Endometrium (tissue), 2 donors: Measurements from ENCODE around the gene TBC1D22A.

Experiments used
- FAIRE-seq: peaks from 2 replicates; lab custom pipeline; 2012; peaks lifted over from hg19 to GRCh38; lab: Jason Lieb, UNC
- donor health status: control.
- donor health status: control.

The TBC1D22A gene

GRCh38 chr22:46835693-46836092 lies 73.2 kb downstream of the TBC1D22A start:
- FAIRE-seq = no peak

GRCh38 chr22:46841522-46841921 lies 79.1 kb downstream of the TBC1D22A start:
- FAIRE-seq = no peak

GRCh38 chr22:46842606-46843005 lies 80.2 kb downstream of the TBC1D22A start:
- no peak for FAIRE-seq

- no peak for FAIRE-seq
Measured at GRCh38 chr22:46843821-46844255, 81.4 kb downstream of the TBC1D22A start.

GRCh38 chr22:46844606-46845210 lies 82.3 kb downstream of the TBC1D22A start:
- FAIRE-seq = no peak

- peak; percentile 80 for FAIRE-seq
Measured at GRCh38 chr22:46845296-46846149, 83.1 kb downstream of the TBC1D22A start.

DNA sequence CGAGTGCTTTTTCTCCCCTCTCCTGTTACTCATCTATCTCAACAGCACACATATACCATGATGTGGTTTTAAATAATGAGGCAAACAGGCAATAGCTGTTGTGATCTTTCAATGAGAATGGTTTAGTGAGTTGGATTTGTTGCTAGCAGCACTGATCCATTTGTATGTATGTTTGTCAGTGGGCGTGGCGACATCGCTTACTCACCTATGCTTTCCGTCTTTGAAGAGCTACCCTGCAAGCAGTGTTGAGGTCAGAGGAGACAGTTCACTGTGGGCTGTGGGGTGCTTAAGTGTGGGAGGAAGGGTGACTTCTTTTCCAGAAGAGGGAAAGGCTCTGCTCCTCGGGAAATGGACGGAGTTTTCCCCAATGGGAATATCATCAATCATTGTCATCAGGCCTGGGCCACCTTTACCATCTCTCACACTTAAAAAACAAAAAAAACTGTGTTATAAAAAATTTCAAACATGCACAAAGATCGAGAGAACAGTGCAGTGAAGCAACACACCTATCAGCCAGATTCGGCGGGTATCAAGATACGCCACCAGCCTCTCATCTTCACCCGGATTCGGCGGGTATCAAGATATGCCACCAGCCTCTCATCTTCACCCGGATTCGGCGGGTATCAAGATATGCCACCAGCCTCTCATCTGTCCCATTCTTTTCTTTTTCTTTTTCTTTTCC lies 83.8 kb downstream of the TBC1D22A start:
- no peak for FAIRE-seq

GRCh38 chr22:46846832-46847355 lies 84.4 kb downstream of the TBC1D22A start:
- no peak for FAIRE-seq

DNA sequence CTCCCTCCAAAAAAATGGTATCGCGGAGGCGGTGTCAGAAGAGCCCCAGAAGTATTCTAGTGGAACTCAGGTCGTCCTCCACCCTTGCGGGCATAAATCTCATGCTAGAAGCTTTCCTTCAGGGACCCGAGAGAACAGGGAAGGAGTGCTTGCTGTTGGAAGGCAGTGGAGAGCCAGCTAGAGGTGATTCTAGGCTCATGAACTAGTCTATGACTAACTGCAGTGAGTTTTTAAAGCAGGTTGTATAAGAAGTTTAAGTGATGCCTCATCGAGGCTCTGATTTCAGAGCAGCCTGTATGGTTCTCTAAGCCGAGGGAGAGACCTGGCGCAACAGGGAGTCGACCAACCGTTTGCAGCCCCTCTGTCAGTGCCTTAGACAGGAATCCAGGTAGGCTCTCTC lies 85.7 kb downstream of the TBC1D22A start:
- FAIRE-seq = no peak

DNA sequence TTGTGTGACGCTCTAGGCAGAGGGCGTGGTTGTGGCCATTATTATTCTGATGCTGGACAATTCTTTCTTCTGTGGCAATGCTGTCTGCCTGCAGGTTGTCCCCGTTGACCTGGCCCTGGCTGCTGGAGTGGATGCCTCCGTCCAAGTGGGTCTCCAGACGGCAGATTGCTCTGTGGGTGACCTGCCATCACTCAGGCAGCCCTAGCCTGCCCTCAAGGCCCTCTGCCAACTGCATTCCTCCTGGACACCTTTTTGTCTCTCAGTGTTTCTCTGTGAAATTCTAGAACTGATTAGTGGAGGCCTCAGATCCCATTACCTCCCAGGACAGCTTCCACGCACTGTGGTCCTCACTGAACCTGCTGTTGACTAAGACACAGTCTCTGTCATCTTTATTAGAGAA lies 86.7 kb downstream of the TBC1D22A start:
- FAIRE-seq = no peak

GRCh38 chr22:46849951-46850350 lies 87.5 kb downstream of the TBC1D22A start:
- no peak for FAIRE-seq

DNA sequence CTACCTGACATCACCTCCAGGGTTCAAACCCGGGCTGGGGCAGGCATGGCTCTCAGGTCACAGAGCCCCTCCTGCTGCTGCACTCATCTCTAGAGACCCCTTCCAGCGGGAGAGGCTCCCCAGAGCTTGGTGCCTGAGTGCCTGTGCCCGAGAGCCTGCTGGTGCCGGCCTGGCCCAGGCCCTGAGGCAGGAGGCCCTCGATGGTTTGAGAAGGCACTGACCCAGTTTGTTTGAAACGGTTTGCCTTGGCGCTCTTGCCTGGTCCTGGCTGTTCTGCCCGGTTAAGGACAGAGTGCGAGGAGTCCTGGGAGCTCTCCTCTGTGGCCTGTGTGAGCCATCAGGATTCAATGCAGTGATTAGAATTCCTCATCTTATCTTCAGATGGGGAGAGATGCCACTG lies 88.9 kb downstream of the TBC1D22A start:
- no peak for FAIRE-seq

DNA sequence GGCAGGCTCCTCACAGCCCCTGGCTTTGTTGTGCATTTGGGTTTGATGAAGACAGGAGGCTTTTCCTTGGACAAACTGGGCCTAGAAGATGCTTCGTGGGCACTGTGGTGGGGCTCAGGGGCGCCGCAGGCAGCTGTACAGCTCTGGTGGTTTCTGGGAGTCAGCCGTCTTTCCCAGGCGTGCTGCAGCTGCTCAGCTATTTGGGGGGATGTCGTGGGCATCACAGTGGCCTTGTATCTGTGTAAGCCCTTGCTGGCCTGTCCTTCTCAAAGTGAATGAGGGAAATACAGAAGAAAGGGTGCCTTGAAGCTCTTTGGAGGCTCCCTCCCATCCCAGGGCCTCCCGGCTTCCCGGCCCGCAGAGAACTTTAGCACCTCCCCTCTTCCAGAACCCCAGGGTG lies 89.5 kb downstream of the TBC1D22A start:
- no peak for FAIRE-seq

DNA sequence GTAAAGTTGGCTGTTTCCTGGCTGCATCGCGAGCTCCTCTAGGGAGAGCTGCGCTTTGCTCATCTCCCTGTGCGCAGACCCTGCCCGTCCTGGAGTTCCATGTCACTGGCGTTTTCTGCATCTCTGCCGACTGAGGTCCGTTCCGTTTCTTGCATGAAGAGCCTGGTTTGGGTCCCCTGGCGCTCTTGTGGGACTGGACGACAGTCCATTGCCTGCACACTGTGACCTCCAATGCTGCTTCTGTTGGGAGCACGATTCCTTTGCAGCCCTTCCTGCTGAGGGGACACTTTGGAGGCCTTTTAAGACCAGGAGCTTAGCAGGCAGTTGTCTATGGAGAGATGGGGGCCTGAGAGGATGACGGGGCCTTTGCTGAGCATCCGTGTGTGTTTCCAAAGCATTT lies 90.3 kb downstream of the TBC1D22A start:
- no peak for FAIRE-seq

DNA sequence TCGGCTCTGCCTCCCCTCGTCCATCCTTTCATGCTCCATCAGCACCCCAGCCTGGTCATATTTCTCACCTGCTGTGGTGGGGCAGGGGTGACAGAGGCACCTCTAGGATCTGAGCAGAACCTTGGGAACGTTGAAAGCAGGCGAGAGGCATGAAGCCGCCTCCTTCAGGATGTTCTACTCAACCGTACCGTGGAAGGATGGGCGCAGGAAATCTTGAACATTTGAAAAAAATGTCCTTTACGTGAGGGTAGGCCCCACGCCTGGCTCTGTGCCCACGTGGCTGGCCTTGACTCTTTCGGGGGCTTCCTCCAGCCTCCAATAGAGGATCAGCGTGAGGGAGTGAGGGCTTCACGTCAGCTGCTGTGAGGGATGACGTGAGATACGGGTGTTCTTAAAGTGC lies 90.7 kb downstream of the TBC1D22A start:
- no peak for FAIRE-seq

- no peak for FAIRE-seq
Measured at GRCh38 chr22:46854125-46854870, 91.8 kb downstream of the TBC1D22A start.

GRCh38 chr22:46855681-46856080 lies 93.2 kb downstream of the TBC1D22A start:
- no peak for FAIRE-seq

GRCh38 chr22:46856661-46857060 lies 94.2 kb downstream of the TBC1D22A start:
- no peak for FAIRE-seq

DNA sequence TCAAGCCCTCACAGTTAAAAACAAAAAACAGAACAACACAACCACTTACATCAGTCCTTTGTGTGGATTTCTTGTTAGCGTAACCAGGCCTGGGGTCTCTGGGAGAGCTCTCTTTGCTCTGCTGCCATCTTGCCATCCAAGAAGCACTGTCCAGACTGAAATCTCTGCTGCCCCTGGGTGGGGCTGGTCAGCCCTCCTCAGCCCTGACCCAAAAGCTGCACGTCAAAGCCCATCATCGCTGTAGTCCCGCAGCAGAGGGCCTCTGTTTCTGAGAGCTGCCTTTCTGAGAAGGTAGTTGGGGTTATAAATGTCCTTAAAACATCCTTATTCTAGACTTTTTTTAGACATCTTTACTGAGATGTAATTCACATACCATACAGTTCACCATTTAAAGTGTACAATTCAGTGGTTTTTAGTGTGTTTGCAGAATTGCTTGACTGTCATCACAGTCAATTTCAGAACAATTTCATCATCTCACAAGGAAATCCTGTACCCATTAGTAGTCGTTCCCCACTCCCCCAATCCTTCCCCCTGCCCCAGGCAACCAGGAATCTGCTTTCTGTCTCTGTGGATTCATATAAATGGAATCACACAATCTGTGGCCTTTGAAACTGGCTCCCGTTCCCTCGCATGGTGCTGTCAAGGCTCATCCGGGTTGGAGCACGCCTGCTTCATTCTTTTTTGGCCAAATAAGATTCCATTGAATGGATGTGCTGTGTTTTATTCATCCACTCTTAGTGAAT lies 94.9 kb downstream of the TBC1D22A start:
- FAIRE-seq = no peak

DNA sequence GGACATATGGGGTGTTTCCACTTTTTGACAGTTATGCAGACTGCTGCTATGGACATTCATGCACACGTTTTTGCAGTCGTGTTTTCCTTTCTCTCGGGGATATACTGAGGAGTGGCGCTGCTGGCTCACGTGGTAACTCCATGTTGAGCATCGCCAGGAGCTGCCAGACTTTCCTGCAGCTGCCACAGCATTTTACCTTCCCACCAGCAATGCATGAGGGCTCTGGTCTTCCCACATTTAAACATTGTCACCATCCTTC lies 95.4 kb downstream of the TBC1D22A start:
- FAIRE-seq = no peak

DNA sequence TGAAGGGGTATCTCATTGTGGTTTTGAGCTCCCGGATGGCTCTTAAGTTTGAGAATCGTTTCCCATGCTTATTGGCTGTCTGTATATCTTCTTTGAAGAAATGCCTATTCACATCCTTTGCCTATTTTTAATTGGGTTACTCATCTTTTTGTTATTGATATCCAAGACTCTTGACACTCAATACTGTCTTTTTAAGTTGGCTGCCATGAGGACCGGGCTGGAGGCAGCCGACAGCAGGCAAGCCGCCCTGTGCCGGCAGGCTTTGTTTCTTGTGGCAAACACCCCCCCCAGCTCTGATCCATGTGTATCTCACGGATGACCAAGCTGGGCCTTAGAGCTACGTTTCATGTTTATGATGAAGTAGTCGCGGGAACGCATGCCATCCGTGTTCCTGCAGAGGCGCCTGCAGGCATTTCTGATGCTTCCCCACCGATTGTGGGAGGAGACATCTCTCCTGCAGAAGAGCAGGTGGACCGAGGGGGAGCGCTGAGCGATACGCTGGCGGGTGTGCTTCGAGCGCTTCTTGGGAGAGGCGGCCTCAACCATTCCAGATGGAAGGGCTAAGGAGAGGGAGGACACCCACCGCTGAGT lies 95.8 kb downstream of the TBC1D22A start:
- no peak for FAIRE-seq
